Sigmoid colon (tissue), 7 donors: ENCODE data around the gene CCDC171. TPM values are rescaled to one million over a fixed set of nuclear protein-coding genes. Genes with fewer than 3 reads are reported as not detected.
"Not testable (repeated sequence)": the region's sequence is repeated elsewhere in the genome, so short reads cannot be mapped to it uniquely, and the experiment has no call there.

ENCODE experiments used
- DNase-seq: peaks from one replicate; pipeline ENCODE4 v3.0.0-alpha.2; 2019
- H3K27ac ChIP-seq, 4 donors: fragments of 200-600 bp; sonication (generic); one replicate each; pipeline ENCODE4 v1.5.1; 2016 to 2019; ENCODE audit warnings: mild to moderate bottlenecking in 1 of 4
- H3K27me3 ChIP-seq, 3 donors: fragments of 200-600 bp; sonication (generic); one replicate each; pipeline ENCODE4 v1.5.1; 2019; ENCODE audit warnings: mild to moderate bottlenecking in 1 of 3
- H3K36me3 ChIP-seq, 4 donors: fragments of 200-600 bp; sonication (generic); one replicate each; pipeline ENCODE4 v1.5.1; 2016 to 2019
- H3K4me1 ChIP-seq, 4 donors: fragments of 200-600 bp; sonication (generic); one replicate each; pipeline ENCODE4 v1.5.1; 2017 to 2019
- H3K4me3 ChIP-seq, 4 donors: fragments of 200-600 bp; sonication (generic); one replicate each; pipeline ENCODE4 v1.5.1; 2017 to 2019; ENCODE audit warnings: mild to moderate bottlenecking in 2 of 4, moderate library complexity in 1 of 4
- H3K9me3 ChIP-seq, 4 donors: fragments of 200-600 bp in 3 of 4; sonication (generic) in 3 of 4; one replicate each; pipeline versions ENCODE4 v1.5.1 to v1.6.1; 2013 to 2019
- EP300 ChIP-seq, 4 donors: sonication (generic); formaldehyde crosslinking; IDR thresholded peaks; one replicate each; pipeline ENCODE4 v1.6.1; 2017; ENCODE audit warnings: antibody characterized with exemption in 4 of 4
- POLR2A ChIP-seq, 2 donors: fragments of 450-650 bp; IDR thresholded peaks; one replicate each; pipeline ENCODE4 v1.6.1; 2016; ENCODE audit warnings: antibody characterized with exemption in 2 of 2, mild to moderate bottlenecking in 2 of 2, moderate library complexity in 2 of 2
- POLR2AphosphoS5 ChIP-seq, 4 donors: sonication (generic); formaldehyde crosslinking; IDR thresholded peaks; one replicate each; pipeline ENCODE4 v1.6.1; 2017; ENCODE audit warnings: antibody characterized with exemption in 4 of 4
- WGBS, 2 donors: extraction: QIAGEN DNeasy Blood & Tissue Kit; methylation state at CpG; one replicate each; pipeline ENCODE4 v1.1.7; 2013; 5-methylcytosine and 5-hydroxymethylcytosine counted together
- intact Hi-C: fragments of 100-400 bp; cut with DNase I; formaldehyde crosslinking; loops from one replicate; pipeline ENCODE4 v1.15.1; 2023
- polyA plus RNA-seq, 3 donors: library from polyadenylated mRNA; stranded (reverse); fragments of 200-250 nt; gene quantifications; one replicate each; pipeline ENCODE4 v1.2.3, GENCODE V29; 2013
- total RNA-seq, 4 donors: library from RNA; depleted of rRNA; stranded (reverse); fragments of >200 nt; gene quantifications; one replicate each; pipeline ENCODE4 v1.1.0, GENCODE V29; 2016
- TF ChIP-seq, protein P1 (sequence below), 4 experiments: fragments of 450-650 bp in 3 of 4; fragments of 200-600 bp in 1 of 4; IDR thresholded peaks; one replicate each; pipeline ENCODE4 v1.5.1; 2016 to 2019; ENCODE audit warnings: antibody characterized with exemption in 4 of 4, mild to moderate bottlenecking in 3 of 4, moderate library complexity in 2 of 4
- donor health status: healthy with polysubstance abuse.
- donor health status: Bipolar disorder and iron deficiency.
- donor health status: healthy.

The CCDC171 gene
- total and polyA plus RNA-seq, 7 donors: 0.46 to 6.1 (median 2.9) TPM

DNA sequence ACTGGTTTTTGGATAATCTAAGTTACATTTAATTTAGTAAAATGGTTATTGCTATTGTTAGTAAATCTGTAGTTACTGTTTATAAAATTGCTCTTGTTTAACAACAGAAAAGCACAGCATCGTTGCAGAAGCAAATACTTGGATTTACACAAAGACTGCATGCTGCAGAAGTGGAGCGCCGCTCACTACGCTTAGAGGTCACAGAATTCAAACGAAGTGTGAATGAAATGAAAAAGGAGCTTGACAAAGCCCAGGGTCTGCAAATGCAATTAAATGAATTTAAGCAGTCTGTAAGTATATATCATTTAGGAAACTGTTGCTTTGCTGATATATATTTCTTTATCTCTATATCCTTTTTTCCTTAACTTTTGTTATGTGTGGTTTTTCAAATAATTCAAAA, 226.0 kb downstream of the CCDC171 start:
- no peaks in the 10 kb centered on the region for H3K4me1 ChIP-seq
- 86 to 88% methylated on average over 5 of the region's 5 CpGs for whole genome bisulfite sequencing, 2 donors
- no peak overlapping the region for H3K27ac ChIP-seq
- H3K36me3 ChIP-seq: no peaks in the 10 kb centered on the region
- H3K9me3 ChIP-seq: no peaks in the 10 kb centered on the region
- no peak overlapping the region for H3K4me3 ChIP-seq
- H3K27me3 ChIP-seq: no peaks in the 10 kb centered on the region
- TF ChIP-seq POLR2A (IDR thresholded peaks at IDR 0.05): no peak
- TF ChIP-seq, protein P1, sequence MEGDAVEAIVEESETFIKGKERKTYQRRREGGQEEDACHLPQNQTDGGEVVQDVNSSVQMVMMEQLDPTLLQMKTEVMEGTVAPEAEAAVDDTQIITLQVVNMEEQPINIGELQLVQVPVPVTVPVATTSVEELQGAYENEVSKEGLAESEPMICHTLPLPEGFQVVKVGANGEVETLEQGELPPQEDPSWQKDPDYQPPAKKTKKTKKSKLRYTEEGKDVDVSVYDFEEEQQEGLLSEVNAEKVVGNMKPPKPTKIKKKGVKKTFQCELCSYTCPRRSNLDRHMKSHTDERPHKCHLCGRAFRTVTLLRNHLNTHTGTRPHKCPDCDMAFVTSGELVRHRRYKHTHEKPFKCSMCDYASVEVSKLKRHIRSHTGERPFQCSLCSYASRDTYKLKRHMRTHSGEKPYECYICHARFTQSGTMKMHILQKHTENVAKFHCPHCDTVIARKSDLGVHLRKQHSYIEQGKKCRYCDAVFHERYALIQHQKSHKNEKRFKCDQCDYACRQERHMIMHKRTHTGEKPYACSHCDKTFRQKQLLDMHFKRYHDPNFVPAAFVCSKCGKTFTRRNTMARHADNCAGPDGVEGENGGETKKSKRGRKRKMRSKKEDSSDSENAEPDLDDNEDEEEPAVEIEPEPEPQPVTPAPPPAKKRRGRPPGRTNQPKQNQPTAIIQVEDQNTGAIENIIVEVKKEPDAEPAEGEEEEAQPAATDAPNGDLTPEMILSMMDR (IDR thresholded peaks at IDR 0.05): no peak
- no peak for TF ChIP-seq EP300 (IDR thresholded peaks at IDR 0.05)
- TF ChIP-seq POLR2AphosphoS5 (IDR thresholded peaks at IDR 0.05): no peak
- DNase-seq: no peak
- intact Hi-C loops: no loop called here

DNA sequence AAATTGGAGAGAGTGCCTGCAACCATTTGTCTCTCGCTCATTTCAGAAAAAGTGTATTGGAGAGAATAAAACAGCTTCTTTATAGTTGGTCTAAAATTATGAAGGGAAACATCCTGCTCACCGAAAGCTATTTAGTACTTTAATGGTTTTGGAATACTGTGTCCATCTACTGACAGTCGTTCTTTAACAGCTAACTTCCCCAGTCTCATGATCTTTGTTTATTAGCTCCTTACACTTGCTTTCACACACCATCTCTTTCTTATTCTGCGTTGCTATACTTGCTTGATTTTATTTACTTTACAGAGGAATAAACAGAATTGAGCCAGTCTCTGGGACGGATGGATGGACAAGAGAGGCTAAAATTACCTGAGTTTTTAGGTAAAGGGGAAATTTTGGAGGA, 229.3 kb downstream of the CCDC171 start:
- Histone ChIP-seq H3K27me3 (no peaks in the 10 kb centered on the region), H3K27ac (no peak overlapping the region), H3K4me1 (no peaks in the 10 kb centered on the region), H3K9me3 (no peaks in the 10 kb centered on the region), H3K36me3 (no peaks in the 10 kb centered on the region), H3K4me3 (no peak overlapping the region)
- intact Hi-C loops: no loop called here
- no peak for DNase-seq
- no peak for TF ChIP-seq POLR2A (IDR thresholded peaks at IDR 0.05)
- no peak for TF ChIP-seq EP300 (IDR thresholded peaks at IDR 0.05)
- no peak for TF ChIP-seq POLR2AphosphoS5 (IDR thresholded peaks at IDR 0.05)
- TF ChIP-seq, protein P1 (IDR thresholded peaks at IDR 0.05): no peak
- 82 to 87% methylated on average over 5 of the region's 5 CpGs for WGBS, 2 donors

DNA sequence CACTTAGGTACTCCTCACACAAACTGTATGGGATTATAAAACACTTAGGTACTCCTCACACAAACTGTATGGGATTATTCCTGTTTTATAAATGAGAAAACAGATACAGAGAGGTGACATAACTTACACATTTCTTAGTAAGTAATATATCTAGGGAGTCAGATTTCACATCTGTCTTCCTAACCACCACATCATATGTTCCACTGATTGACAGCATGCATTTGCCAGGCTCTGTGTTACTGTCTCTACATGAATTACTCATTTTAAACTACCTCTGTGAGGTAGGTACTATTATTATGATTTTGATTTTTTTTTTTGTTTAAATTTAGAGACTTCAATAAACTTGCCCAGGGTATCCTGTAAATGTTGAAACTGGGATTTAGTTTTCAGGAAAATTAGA, 232.7 kb downstream of the CCDC171 start:
- no peak overlapping the region for H3K4me3 ChIP-seq
- no peaks in the 10 kb centered on the region for H3K4me1 ChIP-seq
- intact Hi-C loops: no loop called here
- TF ChIP-seq POLR2AphosphoS5 (IDR thresholded peaks at IDR 0.05): no peak
- TF ChIP-seq, protein P1 (IDR thresholded peaks at IDR 0.05): no peak
- no peak for TF ChIP-seq EP300 (IDR thresholded peaks at IDR 0.05)
- TF ChIP-seq POLR2A (IDR thresholded peaks at IDR 0.05): no peak
- DNase-seq: no peak
- no peaks in the 10 kb centered on the region for H3K36me3 ChIP-seq
- no peaks in the 10 kb centered on the region for H3K27me3 ChIP-seq
- H3K27ac ChIP-seq: no peak overlapping the region
- no peaks in the 10 kb centered on the region for H3K9me3 ChIP-seq

DNA sequence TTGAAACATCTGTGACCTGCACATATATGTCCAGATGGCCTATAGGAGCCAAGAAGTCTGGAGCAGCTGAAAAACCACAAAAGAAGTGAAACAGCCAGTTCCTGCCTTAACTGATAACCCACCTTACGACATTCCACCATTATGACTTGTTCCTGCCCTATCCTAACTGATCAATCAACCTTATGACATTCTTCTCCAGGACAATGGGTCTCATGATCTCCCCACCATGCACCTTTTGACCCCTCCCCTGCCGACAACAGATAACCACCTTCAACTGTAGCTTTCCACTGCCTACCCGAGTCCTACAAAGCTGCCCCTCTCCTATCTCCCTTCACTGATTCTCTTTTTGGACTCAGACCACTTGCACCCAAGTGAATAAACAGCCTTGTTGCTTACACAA, 233.8 kb downstream of the CCDC171 start:
- H3K27me3 ChIP-seq: no peaks in the 10 kb centered on the region
- WGBS, 2 donors: 93 to 94% methylated on average over 3 of the region's 3 CpGs
- TF ChIP-seq POLR2AphosphoS5 (IDR thresholded peaks at IDR 0.05) (no peak), EP300 (IDR thresholded peaks at IDR 0.05) (no peak), POLR2A (IDR thresholded peaks at IDR 0.05) (no peak)
- TF ChIP-seq, protein P1 (IDR thresholded peaks at IDR 0.05): no peak
- H3K9me3 ChIP-seq: no peaks in the 10 kb centered on the region
- H3K27ac ChIP-seq: no peak overlapping the region
- DNase-seq: no peak
- H3K4me1 ChIP-seq: no peaks in the 10 kb centered on the region
- no peaks in the 10 kb centered on the region for H3K36me3 ChIP-seq
- intact Hi-C loops: no loop called here
- H3K4me3 ChIP-seq: no peak overlapping the region

DNA sequence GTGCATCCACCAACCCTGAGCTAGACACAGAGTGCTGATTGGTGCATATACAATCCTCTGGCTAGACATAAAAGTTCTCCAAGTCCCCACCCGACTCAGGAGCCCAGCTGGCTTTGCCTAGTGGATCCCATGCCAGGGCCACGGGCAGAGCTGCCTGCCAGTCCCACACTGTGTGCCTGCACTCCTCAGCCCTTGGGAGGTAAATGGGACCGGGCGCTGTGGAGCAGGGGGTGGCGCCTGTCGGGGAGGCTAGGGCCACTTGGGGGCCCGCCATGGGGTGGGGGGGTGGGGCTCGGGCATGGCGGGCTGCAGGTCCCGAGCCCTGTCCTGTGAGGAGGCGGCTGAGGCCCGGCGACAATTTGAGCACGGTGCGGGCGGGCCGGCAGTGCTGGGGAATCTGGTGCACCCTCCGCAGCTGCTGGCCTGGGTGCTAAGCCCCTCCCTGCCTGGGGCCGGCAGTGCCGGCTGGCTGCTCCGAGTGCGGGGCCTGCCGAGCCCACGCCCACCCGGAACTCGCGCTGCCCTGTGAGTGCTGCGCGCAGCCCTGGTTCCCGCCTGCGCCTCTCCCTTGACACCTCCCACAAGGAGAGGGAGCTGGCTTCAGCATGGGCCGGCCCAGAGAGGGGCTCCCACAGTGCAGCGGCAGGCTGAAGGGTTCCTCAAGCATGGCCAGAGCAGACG, 257.5 kb downstream of the CCDC171 start:
- H3K27ac ChIP-seq, intact Hi-C loops: not testable (repeated sequence)

More for the DNA sequence above, 257.5 kb downstream of the CCDC171 start:
- H3K4me1 ChIP-seq, H3K4me3 ChIP-seq, DNase-seq, H3K9me3 ChIP-seq, H3K27me3 ChIP-seq, H3K36me3 ChIP-seq: not testable (repeated sequence)
- 95 to 98% methylated on average over 34 of the region's 34 CpGs for WGBS, 2 donors
